ENCODE data around the gene TAS2R4. TPM values are rescaled to one million over a fixed set of nuclear protein-coding genes. Genes with fewer than 3 reads are reported as not detected.

The TAS2R4 gene
- total and polyA plus RNA-seq, 2 of the 8 experiments (the other 6 are each of a cell fraction or from before 2014, with no cell fraction given): 0.88 to 1.3 TPM

DNA sequence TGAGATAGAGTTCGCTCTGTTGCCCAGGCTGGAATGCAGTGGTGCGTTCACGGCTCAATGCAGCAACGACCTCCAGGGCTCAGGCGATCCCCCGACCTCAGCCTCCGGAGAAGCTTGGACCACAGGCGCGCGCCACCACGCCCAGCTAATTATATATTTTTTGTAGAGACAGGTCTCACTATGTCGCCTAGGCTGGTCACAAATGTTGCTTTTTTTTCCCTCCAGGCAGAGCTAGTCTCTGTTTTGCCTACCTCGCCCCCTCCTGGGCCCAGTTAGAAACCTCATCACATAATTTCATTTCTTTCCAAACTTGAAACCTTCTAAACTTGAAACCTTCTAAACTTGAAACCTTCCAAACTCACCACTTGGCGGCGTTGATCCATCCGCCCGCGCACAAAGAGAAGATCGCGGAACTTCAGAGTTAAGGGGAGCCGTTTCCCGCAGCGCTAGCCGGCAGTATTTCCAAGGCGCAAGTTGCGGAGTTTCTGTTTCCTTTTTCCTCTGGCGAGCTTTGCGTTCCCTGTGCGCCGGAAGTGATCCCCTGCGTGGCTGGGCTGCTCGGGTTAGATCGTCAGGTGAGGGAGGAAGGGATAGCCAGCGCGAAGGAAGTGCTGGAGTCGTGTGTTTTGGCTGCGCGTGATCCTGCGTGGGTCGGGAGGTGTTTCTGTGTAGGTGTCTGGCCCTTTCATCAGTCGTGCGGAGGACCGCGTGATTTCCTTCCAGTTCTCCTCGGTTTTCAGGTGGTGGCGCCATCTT lies 38.5 kb upstream of the TAS2R4 start, which contains the start of gene SSBP1 (continued):
- TF ChIP-seq, protein P1, sequence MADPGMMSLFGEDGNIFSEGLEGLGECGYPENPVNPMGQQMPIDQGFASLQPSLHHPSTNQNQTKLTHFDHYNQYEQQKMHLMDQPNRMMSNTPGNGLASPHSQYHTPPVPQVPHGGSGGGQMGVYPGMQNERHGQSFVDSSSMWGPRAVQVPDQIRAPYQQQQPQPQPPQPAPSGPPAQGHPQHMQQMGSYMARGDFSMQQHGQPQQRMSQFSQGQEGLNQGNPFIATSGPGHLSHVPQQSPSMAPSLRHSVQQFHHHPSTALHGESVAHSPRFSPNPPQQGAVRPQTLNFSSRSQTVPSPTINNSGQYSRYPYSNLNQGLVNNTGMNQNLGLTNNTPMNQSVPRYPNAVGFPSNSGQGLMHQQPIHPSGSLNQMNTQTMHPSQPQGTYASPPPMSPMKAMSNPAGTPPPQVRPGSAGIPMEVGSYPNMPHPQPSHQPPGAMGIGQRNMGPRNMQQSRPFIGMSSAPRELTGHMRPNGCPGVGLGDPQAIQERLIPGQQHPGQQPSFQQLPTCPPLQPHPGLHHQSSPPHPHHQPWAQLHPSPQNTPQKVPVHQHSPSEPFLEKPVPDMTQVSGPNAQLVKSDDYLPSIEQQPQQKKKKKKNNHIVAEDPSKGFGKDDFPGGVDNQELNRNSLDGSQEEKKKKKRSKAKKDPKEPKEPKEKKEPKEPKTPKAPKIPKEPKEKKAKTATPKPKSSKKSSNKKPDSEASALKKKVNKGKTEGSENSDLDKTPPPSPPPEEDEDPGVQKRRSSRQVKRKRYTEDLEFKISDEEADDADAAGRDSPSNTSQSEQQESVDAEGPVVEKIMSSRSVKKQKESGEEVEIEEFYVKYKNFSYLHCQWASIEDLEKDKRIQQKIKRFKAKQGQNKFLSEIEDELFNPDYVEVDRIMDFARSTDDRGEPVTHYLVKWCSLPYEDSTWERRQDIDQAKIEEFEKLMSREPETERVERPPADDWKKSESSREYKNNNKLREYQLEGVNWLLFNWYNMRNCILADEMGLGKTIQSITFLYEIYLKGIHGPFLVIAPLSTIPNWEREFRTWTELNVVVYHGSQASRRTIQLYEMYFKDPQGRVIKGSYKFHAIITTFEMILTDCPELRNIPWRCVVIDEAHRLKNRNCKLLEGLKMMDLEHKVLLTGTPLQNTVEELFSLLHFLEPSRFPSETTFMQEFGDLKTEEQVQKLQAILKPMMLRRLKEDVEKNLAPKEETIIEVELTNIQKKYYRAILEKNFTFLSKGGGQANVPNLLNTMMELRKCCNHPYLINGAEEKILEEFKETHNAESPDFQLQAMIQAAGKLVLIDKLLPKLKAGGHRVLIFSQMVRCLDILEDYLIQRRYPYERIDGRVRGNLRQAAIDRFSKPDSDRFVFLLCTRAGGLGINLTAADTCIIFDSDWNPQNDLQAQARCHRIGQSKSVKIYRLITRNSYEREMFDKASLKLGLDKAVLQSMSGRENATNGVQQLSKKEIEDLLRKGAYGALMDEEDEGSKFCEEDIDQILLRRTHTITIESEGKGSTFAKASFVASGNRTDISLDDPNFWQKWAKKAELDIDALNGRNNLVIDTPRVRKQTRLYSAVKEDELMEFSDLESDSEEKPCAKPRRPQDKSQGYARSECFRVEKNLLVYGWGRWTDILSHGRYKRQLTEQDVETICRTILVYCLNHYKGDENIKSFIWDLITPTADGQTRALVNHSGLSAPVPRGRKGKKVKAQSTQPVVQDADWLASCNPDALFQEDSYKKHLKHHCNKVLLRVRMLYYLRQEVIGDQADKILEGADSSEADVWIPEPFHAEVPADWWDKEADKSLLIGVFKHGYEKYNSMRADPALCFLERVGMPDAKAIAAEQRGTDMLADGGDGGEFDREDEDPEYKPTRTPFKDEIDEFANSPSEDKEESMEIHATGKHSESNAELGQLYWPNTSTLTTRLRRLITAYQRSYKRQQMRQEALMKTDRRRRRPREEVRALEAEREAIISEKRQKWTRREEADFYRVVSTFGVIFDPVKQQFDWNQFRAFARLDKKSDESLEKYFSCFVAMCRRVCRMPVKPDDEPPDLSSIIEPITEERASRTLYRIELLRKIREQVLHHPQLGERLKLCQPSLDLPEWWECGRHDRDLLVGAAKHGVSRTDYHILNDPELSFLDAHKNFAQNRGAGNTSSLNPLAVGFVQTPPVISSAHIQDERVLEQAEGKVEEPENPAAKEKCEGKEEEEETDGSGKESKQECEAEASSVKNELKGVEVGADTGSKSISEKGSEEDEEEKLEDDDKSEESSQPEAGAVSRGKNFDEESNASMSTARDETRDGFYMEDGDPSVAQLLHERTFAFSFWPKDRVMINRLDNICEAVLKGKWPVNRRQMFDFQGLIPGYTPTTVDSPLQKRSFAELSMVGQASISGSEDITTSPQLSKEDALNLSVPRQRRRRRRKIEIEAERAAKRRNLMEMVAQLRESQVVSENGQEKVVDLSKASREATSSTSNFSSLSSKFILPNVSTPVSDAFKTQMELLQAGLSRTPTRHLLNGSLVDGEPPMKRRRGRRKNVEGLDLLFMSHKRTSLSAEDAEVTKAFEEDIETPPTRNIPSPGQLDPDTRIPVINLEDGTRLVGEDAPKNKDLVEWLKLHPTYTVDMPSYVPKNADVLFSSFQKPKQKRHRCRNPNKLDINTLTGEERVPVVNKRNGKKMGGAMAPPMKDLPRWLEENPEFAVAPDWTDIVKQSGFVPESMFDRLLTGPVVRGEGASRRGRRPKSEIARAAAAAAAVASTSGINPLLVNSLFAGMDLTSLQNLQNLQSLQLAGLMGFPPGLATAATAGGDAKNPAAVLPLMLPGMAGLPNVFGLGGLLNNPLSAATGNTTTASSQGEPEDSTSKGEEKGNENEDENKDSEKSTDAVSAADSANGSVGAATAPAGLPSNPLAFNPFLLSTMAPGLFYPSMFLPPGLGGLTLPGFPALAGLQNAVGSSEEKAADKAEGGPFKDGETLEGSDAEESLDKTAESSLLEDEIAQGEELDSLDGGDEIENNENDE (IDR thresholded peaks at IDR 0.05; ENCODE audit: insufficient replicate concordance, low read length): peak; percentile 85
- peak; percentile 58 for TF ChIP-seq TAF7 (optimal IDR thresholded peaks at IDR 0.05; ENCODE audit: borderline replicate concordance, low read depth, low read length)
- no peak for TF ChIP-seq SP2 (IDR thresholded peaks at IDR 0.05; ENCODE audit: low read length)
- TF ChIP-seq CHD2 (IDR thresholded peaks at IDR 0.05; ENCODE audit: low read length): peak; percentile 62
- peak; percentile 91 for TF ChIP-seq TBP (IDR thresholded peaks at IDR 0.05; ENCODE audit: low read depth, low read length)
- TF ChIP-seq CTBP2 (IDR thresholded peaks at IDR 0.05; ENCODE audit: borderline replicate concordance, insufficient read depth, insufficient read length, low read length): no peak
- TF ChIP-seq SP4 (IDR thresholded peaks at IDR 0.05; ENCODE audit: low read length): peak; percentile 93
- TF ChIP-seq CBX8 (IDR thresholded peaks at IDR 0.05; ENCODE audit: borderline replicate concordance, low read depth, low read length): no peak
- peak; percentile 100 for TF ChIP-seq ASH2L (IDR thresholded peaks at IDR 0.05; ENCODE audit: low read length)
- TF ChIP-seq YY1 (IDR thresholded peaks at IDR 0.05; ENCODE audit: low read depth, low read length): peak; percentile 79
- TF ChIP-seq CBX5 (IDR thresholded peaks at IDR 0.05; ENCODE audit: low read depth, low read length): no peak
